ENCODE results near the gene MED14. TPM values are rescaled to one million over a fixed set of nuclear protein-coding genes. Genes with fewer than 3 reads are reported as not detected.
"Not testable (repeated sequence)": the region's sequence is repeated elsewhere in the genome, so short reads cannot be mapped to it uniquely, and the experiment has no call there.

The MED14 gene
- total and polyA plus RNA-seq, 2 donors (not counting 1 experiment from before 2014, with no cell fraction given), result 26.4 to 63.5 TPM

GRCh38 chrX:40734971-40735324 is 394 bp downstream of the MED14 start:
- no peak for DNase-seq
- H2AFZ ChIP-seq (ENCODE audit: insufficient read depth, low read depth, low read length, poor library complexity, severe bottlenecking), result peak overlapping the region; percentile 83
- POLR2A ChIA-PET, result interaction anchor here (0.6 to 1.6 kb wide), 3 partner anchors 15 to 849 kb away, joined by 4 to 8 read pairs (median 5); partner anchors contain the start of gene USP9X
- ATAC-seq (ENCODE audit: low read depth), result no peak
- CTCF ChIA-PET, result interaction anchor here (0.6 to 2.4 kb wide), 5 partner anchors 59 to 376 kb away, joined by 3 to 9 read pairs (median 6); partner anchors contain the start of gene USP9X
- no peaks in the 10 kb centered on the region for H3K27me3 Mint-ChIP-seq
- peaks cover 48% of the 10 kb centered on the region for H3K79me2 ChIP-seq (ENCODE audit: control insufficient read depth, insufficient read depth, low read length)
- WGBS (ENCODE audit: insufficient coverage), result 0% methylated on average over 16 of the region's 20 CpGs
- peak overlapping the region; percentile 86 for H3K4me3 Mint-ChIP-seq
- peak overlapping the region; percentile 64 to 93 (median 82) for H3K4me3 ChIP-seq (ENCODE audit: control extremely low read depth in 1 of 5, extremely low read depth in 1 of 5, insufficient read depth in 1 of 5, low read depth in 2 of 5, low read length in 4 of 5)
- peak overlapping the region; percentile 88 for H3K4me2 ChIP-seq (replicated peaks; ENCODE audit: low read depth, low read length, poor library complexity, severe bottlenecking)
- TF ChIP-seq, protein P1, sequence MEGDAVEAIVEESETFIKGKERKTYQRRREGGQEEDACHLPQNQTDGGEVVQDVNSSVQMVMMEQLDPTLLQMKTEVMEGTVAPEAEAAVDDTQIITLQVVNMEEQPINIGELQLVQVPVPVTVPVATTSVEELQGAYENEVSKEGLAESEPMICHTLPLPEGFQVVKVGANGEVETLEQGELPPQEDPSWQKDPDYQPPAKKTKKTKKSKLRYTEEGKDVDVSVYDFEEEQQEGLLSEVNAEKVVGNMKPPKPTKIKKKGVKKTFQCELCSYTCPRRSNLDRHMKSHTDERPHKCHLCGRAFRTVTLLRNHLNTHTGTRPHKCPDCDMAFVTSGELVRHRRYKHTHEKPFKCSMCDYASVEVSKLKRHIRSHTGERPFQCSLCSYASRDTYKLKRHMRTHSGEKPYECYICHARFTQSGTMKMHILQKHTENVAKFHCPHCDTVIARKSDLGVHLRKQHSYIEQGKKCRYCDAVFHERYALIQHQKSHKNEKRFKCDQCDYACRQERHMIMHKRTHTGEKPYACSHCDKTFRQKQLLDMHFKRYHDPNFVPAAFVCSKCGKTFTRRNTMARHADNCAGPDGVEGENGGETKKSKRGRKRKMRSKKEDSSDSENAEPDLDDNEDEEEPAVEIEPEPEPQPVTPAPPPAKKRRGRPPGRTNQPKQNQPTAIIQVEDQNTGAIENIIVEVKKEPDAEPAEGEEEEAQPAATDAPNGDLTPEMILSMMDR (IDR thresholded peaks at IDR 0.05), result no peak
- TF ChIP-seq EZH2 (IDR thresholded peaks at IDR 0.05; ENCODE audit: borderline replicate concordance, insufficient read depth, low read depth, low read length, poor library complexity, severe bottlenecking), result no peak
- intact Hi-C loops (cut with micrococcal nuclease), result loop anchor here (2.0 to 10.0 kb wide), 5 partner anchors 50 to 602 kb away; partner anchors contain the start of gene CXorf38
- H3K4me1 ChIP-seq (ENCODE audit: control insufficient read depth in 2 of 2, insufficient read depth in 2 of 2, low read length in 2 of 2), result peaks cover 31 to 37% of the 10 kb centered on the region in 2 donors
- peaks cover 4% of the 10 kb centered on the region for H4K20me1 ChIP-seq (ENCODE audit: control insufficient read depth, insufficient read depth, low read length, poor library complexity, severe bottlenecking)
- H3K27ac ChIP-seq (ENCODE audit: low read length in 2 of 2), result peak overlapping the region; percentile 91 to 98
- peaks cover 0 to 2% (median 0%) of the 10 kb centered on the region in 4 experiments for H3K27me3 ChIP-seq (replicated peaks in 1 of 4; ENCODE audit: control extremely low read depth in 1 of 4, control insufficient read depth in 3 of 4, insufficient read depth in 4 of 4, low read length in 3 of 4)
- H3K4me1 Mint-ChIP-seq, result peaks cover 40% of the 10 kb centered on the region
- no peaks in the 10 kb centered on the region for H3K9me3 Mint-ChIP-seq (ENCODE audit: insufficient read depth)
- no peaks in the 10 kb centered on the region for H3K36me3 ChIP-seq (replicated peaks in 1 of 2; ENCODE audit: control extremely low read depth in 1 of 2, control insufficient read depth in 1 of 2, extremely low read depth in 1 of 2, insufficient read depth in 2 of 2, low read length in 1 of 2)
- no peaks in the 10 kb centered on the region for H3K9me3 ChIP-seq (ENCODE audit: control extremely low read depth in 1 of 3, control insufficient read depth in 2 of 3, insufficient read depth in 1 of 3, low read length in 2 of 3)
- peak overlapping the region; percentile 93 for H3K9ac ChIP-seq (ENCODE audit: low read length)
- H3K27ac Mint-ChIP-seq, result peak overlapping the region; percentile 88

- H3K9ac ChIP-seq (ENCODE audit: low read length), result no peak overlapping the region
- H3K4me1 ChIP-seq (ENCODE audit: control insufficient read depth in 2 of 2, insufficient read depth in 2 of 2, low read length in 2 of 2), result peaks cover 34 to 42% of the 10 kb centered on the region in 2 donors
- H3K27me3 ChIP-seq (replicated peaks in 1 of 4; ENCODE audit: control extremely low read depth in 1 of 4, control insufficient read depth in 3 of 4, insufficient read depth in 4 of 4, low read length in 3 of 4), result no peaks in the 10 kb centered on the region
- H3K9me3 ChIP-seq (ENCODE audit: control extremely low read depth in 1 of 3, control insufficient read depth in 2 of 3, insufficient read depth in 1 of 3, low read length in 2 of 3), result no peaks in the 10 kb centered on the region
- H3K4me3 ChIP-seq (ENCODE audit: control extremely low read depth in 1 of 5, extremely low read depth in 1 of 5, insufficient read depth in 1 of 5, low read depth in 2 of 5, low read length in 4 of 5), result no peak overlapping the region
- no CpG with 5 or more reads among the region's 2 CpGs for WGBS (ENCODE audit: insufficient coverage)
- POLR2A ChIA-PET, result interaction anchor here (0.6 kb wide), 1 partner anchor 10 kb away, joined by 7 read pairs; no protein-coding TSS in a partner anchor
- peaks cover 49% of the 10 kb centered on the region for H3K4me1 Mint-ChIP-seq
- DNase-seq (no peak), ATAC-seq (ENCODE audit: low read depth) (no peak)
- H3K27me3 Mint-ChIP-seq, result no peaks in the 10 kb centered on the region
- H3K9me3 Mint-ChIP-seq (ENCODE audit: insufficient read depth), result no peaks in the 10 kb centered on the region
- peak overlapping the region; percentile 86 for H3K4me3 Mint-ChIP-seq
- peaks cover 0 to 2% of the 10 kb centered on the region in 2 experiments for H3K36me3 ChIP-seq (replicated peaks in 1 of 2; ENCODE audit: control extremely low read depth in 1 of 2, control insufficient read depth in 1 of 2, extremely low read depth in 1 of 2, insufficient read depth in 2 of 2, low read length in 1 of 2)
- peak overlapping the region in 1 of 2 donors; percentile 98 for H3K27ac ChIP-seq (ENCODE audit: low read length in 2 of 2)
- peaks cover 16% of the 10 kb centered on the region for H4K20me1 ChIP-seq (ENCODE audit: control insufficient read depth, insufficient read depth, low read length, poor library complexity, severe bottlenecking)
- H3K79me2 ChIP-seq (ENCODE audit: control insufficient read depth, insufficient read depth, low read length), result peaks cover 60% of the 10 kb centered on the region
- CTCF ChIA-PET, result no interaction called here
- peak overlapping the region; percentile 88 for H3K4me2 ChIP-seq (replicated peaks; ENCODE audit: low read depth, low read length, poor library complexity, severe bottlenecking)
- intact Hi-C loops (cut with micrococcal nuclease), result loop anchor here (2.0 to 10.0 kb wide), 5 partner anchors 49 to 604 kb away; partner anchors contain the start of gene CXorf38
- H2AFZ ChIP-seq (ENCODE audit: insufficient read depth, low read depth, low read length, poor library complexity, severe bottlenecking), result no peak overlapping the region
- H3K27ac Mint-ChIP-seq, result peak overlapping the region; percentile 70
- no peak for TF ChIP-seq EZH2 (IDR thresholded peaks at IDR 0.05; ENCODE audit: borderline replicate concordance, insufficient read depth, low read depth, low read length, poor library complexity, severe bottlenecking)
- TF ChIP-seq, protein P1 (IDR thresholded peaks at IDR 0.05), result no peak
Observed at GRCh38 chrX:40733706-40734105, 1.6 kb downstream of the MED14 start.

DNA sequence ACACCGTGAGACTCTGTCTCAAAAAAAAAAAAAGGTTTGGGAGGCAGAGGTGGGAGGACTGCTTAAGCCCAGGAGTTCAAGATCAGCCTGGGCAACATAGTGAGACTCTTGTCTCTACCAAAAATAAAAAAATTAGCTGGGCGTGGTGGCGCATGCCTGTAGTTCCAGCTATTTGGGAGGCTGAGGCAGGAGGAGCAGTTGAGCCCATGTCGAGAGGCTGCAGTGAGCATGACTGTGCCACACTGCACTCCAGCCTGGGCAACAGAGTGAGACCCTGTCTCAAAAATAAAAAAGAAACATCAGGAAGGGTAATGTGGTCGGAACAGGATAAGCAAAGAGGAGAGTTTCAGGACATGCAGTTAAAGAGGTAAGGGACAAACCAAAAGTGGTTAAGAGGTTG is 2.8 kb downstream of the MED14 start:
- DNase-seq; H3K9me3 Mint-ChIP-seq (ENCODE audit: insufficient read depth); ATAC-seq (ENCODE audit: low read depth); H3K27me3 Mint-ChIP-seq; H3K9me3 ChIP-seq (ENCODE audit: control extremely low read depth in 1 of 3, control insufficient read depth in 2 of 3, insufficient read depth in 1 of 3, low read length in 2 of 3); POLR2A ChIA-PET; H3K4me2 ChIP-seq (replicated peaks; ENCODE audit: low read depth, low read length, poor library complexity, severe bottlenecking); H2AFZ ChIP-seq (ENCODE audit: insufficient read depth, low read depth, low read length, poor library complexity, severe bottlenecking); H3K27ac ChIP-seq (ENCODE audit: low read length in 2 of 2); H3K4me3 ChIP-seq (ENCODE audit: control extremely low read depth in 1 of 5, extremely low read depth in 1 of 5, insufficient read depth in 1 of 5, low read depth in 2 of 5, low read length in 4 of 5); H3K27me3 ChIP-seq (replicated peaks in 1 of 4; ENCODE audit: control extremely low read depth in 1 of 4, control insufficient read depth in 3 of 4, insufficient read depth in 4 of 4, low read length in 3 of 4); H3K9ac ChIP-seq (ENCODE audit: low read length); CTCF ChIA-PET: not testable (repeated sequence)
- peaks cover 54% of the 10 kb centered on the region for H3K4me1 Mint-ChIP-seq
- Histone ChIP-seq H3K36me3 (replicated peaks in 1 of 2; ENCODE audit: control extremely low read depth in 1 of 2, control insufficient read depth in 1 of 2, extremely low read depth in 1 of 2, insufficient read depth in 2 of 2, low read length in 1 of 2) (peaks cover 6 to 11% of the 10 kb centered on the region in 2 experiments), H4K20me1 (ENCODE audit: control insufficient read depth, insufficient read depth, low read length, poor library complexity, severe bottlenecking) (peaks cover 17% of the 10 kb centered on the region), H3K79me2 (ENCODE audit: control insufficient read depth, insufficient read depth, low read length) (peaks cover 70% of the 10 kb centered on the region), H3K4me1 (ENCODE audit: control insufficient read depth in 2 of 2, insufficient read depth in 2 of 2, low read length in 2 of 2) (peaks cover 34 to 42% of the 10 kb centered on the region in 2 donors)
- peak overlapping the region; percentile 45 for H3K4me3 Mint-ChIP-seq
- no CpG with 5 or more reads among the region's 5 CpGs for WGBS (ENCODE audit: insufficient coverage)
- peak overlapping the region; percentile 28 for H3K27ac Mint-ChIP-seq
- intact Hi-C loops (cut with micrococcal nuclease), result loop anchor here (5.0 to 10.0 kb wide), 4 partner anchors 48 to 605 kb away; no protein-coding TSS in a partner anchor

Data from B cell (primary cell).